ENCODE data around the gene RPS23.
"Not testable (repeated sequence)": the region's sequence is repeated elsewhere in the genome, so short reads cannot be mapped to it uniquely, and the experiment has no call there.

Gene RPS23

DNA sequence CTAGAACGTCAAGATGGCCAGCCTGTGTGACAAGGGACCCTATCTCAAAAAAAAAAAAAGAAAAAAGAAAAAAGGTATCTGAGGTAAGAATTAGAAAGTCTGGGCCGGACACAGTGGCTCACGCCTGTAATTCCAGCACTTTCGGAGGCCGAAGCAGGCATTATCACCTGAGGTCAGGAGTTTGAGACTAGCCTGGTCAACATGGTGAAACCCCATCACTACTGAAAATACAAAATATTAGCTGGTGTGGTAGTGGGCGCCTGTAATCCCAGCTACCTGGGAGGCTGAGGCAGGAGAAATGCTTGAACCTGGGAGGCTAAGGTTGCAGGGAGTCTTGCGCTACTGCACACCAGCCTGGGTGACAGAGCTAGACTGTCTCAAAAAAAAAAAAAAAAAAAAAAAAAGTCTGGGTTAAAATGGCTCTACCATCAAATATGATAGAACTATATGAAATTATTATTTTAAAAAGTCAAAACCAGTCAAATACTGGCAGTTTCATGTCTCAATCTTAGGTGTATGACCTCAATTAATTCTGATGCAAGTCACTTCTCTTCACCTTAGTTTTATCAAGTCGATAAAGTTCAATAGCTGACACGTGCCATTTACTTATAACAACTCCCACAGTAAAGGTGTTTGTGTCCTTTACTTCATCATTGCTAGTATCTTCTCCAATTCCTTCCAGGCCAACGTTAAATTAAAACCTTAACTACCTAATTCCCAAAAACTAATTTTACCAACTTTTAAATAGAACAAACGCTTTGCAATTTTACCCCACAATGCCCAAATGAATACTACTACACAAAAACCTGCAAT lies 1.1 kb downstream of the RPS23 start:
- DNase-seq (ENCODE audit: insufficient read length, low spot score) (no peak), FAIRE-seq (no peak)
- no peak for TF ChIP-seq SPI1 (IDR thresholded peaks at IDR 0.05; ENCODE audit: low read depth, low read length)
- no peak for TF ChIP-seq PAX5 (IDR thresholded peaks at IDR 0.05; ENCODE audit: insufficient read depth, low read length, severe bottlenecking)
- no peak for TF ChIP-seq POLR2AphosphoS5 (IDR thresholded peaks at IDR 0.05; ENCODE audit: low read depth, low read length)
- no peak for TF ChIP-seq TAF1 (IDR thresholded peaks at IDR 0.05; ENCODE audit: low read depth, low read length)
- TF ChIP-seq POU2F2 (IDR thresholded peaks at IDR 0.05; ENCODE audit: low read depth, low read length) = no peak
- TF ChIP-seq POLR2A (IDR thresholded peaks at IDR 0.05; ENCODE audit: low read depth, low read length) = no peak

GRCh38 chr5:82275216-82275664 lies 2.9 kb downstream of the RPS23 start:
- FAIRE-seq (no peak), DNase-seq (ENCODE audit: insufficient read length, low spot score) (no peak)
- TF ChIP-seq SPI1 (IDR thresholded peaks at IDR 0.05; ENCODE audit: low read depth, low read length) = no peak
- TF ChIP-seq POU2F2 (IDR thresholded peaks at IDR 0.05; ENCODE audit: low read depth, low read length) = no peak
- TF ChIP-seq POLR2AphosphoS5 (IDR thresholded peaks at IDR 0.05; ENCODE audit: low read depth, low read length) = peak; percentile 51; the same call in 1 of the 2 replicates
- no peak for TF ChIP-seq TAF1 (IDR thresholded peaks at IDR 0.05; ENCODE audit: low read depth, low read length)
- TF ChIP-seq POLR2A (IDR thresholded peaks at IDR 0.05; ENCODE audit: low read depth, low read length) = peak; percentile 66; the same call in 1 of the 2 replicates
- TF ChIP-seq PAX5 (IDR thresholded peaks at IDR 0.05; ENCODE audit: insufficient read depth, low read length, severe bottlenecking) = no peak

DNA sequence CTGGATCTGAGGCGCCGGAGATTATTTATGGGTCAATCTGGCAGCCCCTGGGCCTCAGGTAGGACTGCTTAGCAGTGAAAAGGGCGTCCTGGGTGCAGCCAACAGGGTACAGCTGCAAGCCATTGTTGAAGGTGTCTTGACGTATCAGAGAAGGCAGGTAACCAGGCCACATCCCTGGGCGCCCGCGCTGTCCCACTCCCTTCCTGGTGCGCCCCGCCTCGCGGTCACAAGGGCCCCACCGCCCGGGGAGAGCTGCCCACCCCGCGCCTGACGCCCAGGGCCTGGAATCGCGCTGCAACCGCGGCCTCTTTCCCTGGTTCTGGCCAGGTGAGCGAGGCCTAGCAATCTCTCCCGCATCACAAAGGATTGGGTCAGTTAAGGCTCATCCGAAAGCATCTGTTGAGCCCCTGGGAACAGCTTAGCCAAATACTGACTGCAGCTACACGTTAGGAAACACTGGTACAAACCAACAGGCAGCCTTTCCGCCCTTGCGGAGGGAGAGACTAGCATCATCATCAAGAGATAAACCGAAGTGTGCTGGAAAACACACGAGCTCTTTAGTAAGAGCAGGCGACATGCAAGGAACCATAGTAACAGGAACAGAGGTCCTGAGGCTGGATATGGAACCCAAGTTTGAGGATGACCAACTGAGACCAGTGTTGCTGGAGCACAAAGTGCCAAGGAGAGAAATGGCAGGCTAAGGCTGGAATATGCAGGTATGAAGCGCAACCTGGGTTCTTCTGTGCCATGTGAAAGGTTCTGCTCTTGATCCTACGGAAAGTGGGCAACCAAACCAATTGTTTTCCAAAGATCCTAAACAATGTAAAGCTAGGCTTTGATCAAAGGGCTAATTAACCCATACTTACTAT lies 3.6 kb downstream of the RPS23 start:
- FAIRE-seq (no peak), DNase-seq (ENCODE audit: insufficient read length, low spot score) (no peak)
- TF ChIP-seq TAF1 (IDR thresholded peaks at IDR 0.05; ENCODE audit: low read depth, low read length) (no peak), POU2F2 (IDR thresholded peaks at IDR 0.05; ENCODE audit: low read depth, low read length) (peak; percentile 74), SPI1 (IDR thresholded peaks at IDR 0.05; ENCODE audit: low read depth, low read length) (no peak), POLR2A (IDR thresholded peaks at IDR 0.05; ENCODE audit: low read depth, low read length) (peak; percentile 53; the same call in 1 of the 2 replicates), POLR2AphosphoS5 (IDR thresholded peaks at IDR 0.05; ENCODE audit: low read depth, low read length) (peak; percentile 71), PAX5 (IDR thresholded peaks at IDR 0.05; ENCODE audit: insufficient read depth, low read length, severe bottlenecking) (no peak)

GRCh38 chr5:82273426-82273825 lies 4.7 kb downstream of the RPS23 start:
- not testable (repeated sequence) for DNase-seq (ENCODE audit: insufficient read length, low spot score); FAIRE-seq

DNA sequence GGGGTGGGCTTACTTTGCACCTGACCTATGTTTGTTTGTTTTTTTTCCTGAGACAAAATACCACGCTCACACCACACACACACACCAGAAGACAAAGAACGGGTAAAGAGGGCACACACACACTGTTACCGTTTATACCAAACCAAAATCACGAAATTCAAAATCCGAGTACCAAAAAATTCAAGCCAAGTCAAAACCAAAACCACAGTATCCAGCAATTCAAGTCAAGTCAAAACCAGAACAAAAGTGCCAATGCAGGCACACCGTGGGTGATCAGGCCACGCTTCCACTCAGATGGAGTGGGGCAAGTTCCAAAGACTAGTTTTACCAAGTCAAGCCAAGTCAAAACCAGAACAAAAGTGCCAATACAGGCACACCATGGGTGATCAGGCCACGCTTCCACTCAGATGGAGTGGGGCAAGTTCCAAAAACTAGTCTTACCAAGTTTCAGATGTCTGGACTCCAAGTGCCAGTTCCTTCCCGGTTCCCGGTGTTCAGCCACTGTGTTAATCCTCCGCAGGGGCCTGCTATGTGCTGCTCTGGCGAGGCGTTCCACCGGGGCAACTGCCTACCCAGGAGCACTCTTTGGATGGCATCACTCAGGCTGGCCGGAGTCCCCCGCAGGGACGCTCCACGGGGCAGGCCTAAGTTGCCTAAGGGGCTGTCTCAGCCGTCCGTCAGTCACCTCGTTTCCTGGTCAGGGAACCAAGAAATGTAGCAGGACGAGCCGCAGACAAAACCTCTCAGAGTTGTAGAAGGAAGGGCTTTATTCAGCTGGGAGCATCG lies 5.4 kb downstream of the RPS23 start:
- not testable (repeated sequence) for FAIRE-seq; DNase-seq (ENCODE audit: insufficient read length, low spot score)
- TF ChIP-seq POLR2A (IDR thresholded peaks at IDR 0.05; ENCODE audit: low read depth, low read length) = 0 out of 2 replicates have a peak, but pooled peaks have one; percentile 15

More at GRCh38 chr5:82273426-82273825, 4.7 kb downstream of the RPS23 start:
- peak; percentile 80 for TF ChIP-seq SPI1 (IDR thresholded peaks at IDR 0.05; ENCODE audit: low read depth, low read length)

GRCh38 chr5:82269363-82269762 lies 8.8 kb downstream of the RPS23 start:
- DNase-seq (ENCODE audit: insufficient read length, low spot score); FAIRE-seq: not testable (repeated sequence)

- DNase-seq (ENCODE audit: insufficient read length, low spot score); FAIRE-seq: not testable (repeated sequence)
- TF ChIP-seq SPI1 (IDR thresholded peaks at IDR 0.05; ENCODE audit: low read depth, low read length) = peak; percentile 37; the same call in 1 of the 2 replicates
These were observed 10.7 kb downstream of the RPS23 start for GRCh38 chr5:82267297-82267933.

GRCh38 chr5:82265047-82265446 lies 13.1 kb downstream of the RPS23 start:
- DNase-seq (ENCODE audit: insufficient read length, low spot score) (no peak), FAIRE-seq (no peak)
- TF ChIP-seq POLR2AphosphoS5 (IDR thresholded peaks at IDR 0.05; ENCODE audit: low read depth, low read length) = no peak
- no peak for TF ChIP-seq PAX5 (IDR thresholded peaks at IDR 0.05; ENCODE audit: insufficient read depth, low read length, severe bottlenecking)
- no peak for TF ChIP-seq POU2F2 (IDR thresholded peaks at IDR 0.05; ENCODE audit: low read depth, low read length)
- TF ChIP-seq SPI1 (IDR thresholded peaks at IDR 0.05; ENCODE audit: low read depth, low read length) = no peak
- no peak for TF ChIP-seq POLR2A (IDR thresholded peaks at IDR 0.05; ENCODE audit: low read depth, low read length)
- no peak for TF ChIP-seq TAF1 (IDR thresholded peaks at IDR 0.05; ENCODE audit: low read depth, low read length)

- no peak for TF ChIP-seq POLR2A (IDR thresholded peaks at IDR 0.05; ENCODE audit: low read depth, low read length)
- no peak for TF ChIP-seq TAF1 (IDR thresholded peaks at IDR 0.05; ENCODE audit: low read depth, low read length)
- TF ChIP-seq POLR2AphosphoS5 (IDR thresholded peaks at IDR 0.05; ENCODE audit: low read depth, low read length) = no peak
- TF ChIP-seq POU2F2 (IDR thresholded peaks at IDR 0.05; ENCODE audit: low read depth, low read length) = no peak
- DNase-seq (ENCODE audit: insufficient read length, low spot score) (no peak), FAIRE-seq (no peak)
These were observed 18.9 kb downstream of the RPS23 start for GRCh38 chr5:82259172-82259800.
